DND-41 (cell line): ENCODE data around the gene FOXN1.

Source experiments
- ATAC-seq: fragments of 200-7000 bp; cut with Tn5 transposase; 3 replicates; pipeline ENCODE4 v1.9.1; 2021; ENCODE audit warnings: low read depth; ENCODE audit not compliant: insufficient read depth
- DNase-seq: peaks from one replicate; pipeline ENCODE4 v3.0.0-alpha.2; 2020
- H2AFZ ChIP-seq: 2 replicates; pipeline ENCODE4 v1.6.0; 2012; ENCODE audit warnings: low read depth, low read length
- H3K27ac ChIP-seq: 2 replicates; pipeline ENCODE4 v1.5.1; 2012; ENCODE audit warnings: low read length, inconsistent platforms
- H3K27me3 ChIP-seq: fragments of 200-600 bp; sonication (generic); 2 replicates; pipeline ENCODE4 v1.6.0; 2012; ENCODE audit warnings: low read length, mild to moderate bottlenecking, inconsistent platforms; ENCODE audit not compliant: insufficient read depth, poor library complexity
- H3K36me3 ChIP-seq: 2 replicates; pipeline ENCODE4 v1.5.1; 2012; ENCODE audit warnings: low read length, inconsistent platforms; ENCODE audit not compliant: insufficient read depth
- H3K4me1 ChIP-seq: 2 replicates; pipeline ENCODE4 v1.5.1; 2012; ENCODE audit warnings: mild to moderate bottlenecking, low read length; ENCODE audit not compliant: insufficient read depth
- H3K4me2 ChIP-seq: 2 replicates; pipeline ENCODE4 v1.6.0; 2012; ENCODE audit warnings: mild to moderate bottlenecking, moderate library complexity, low read length, inconsistent platforms; ENCODE audit not compliant: insufficient read depth
- H3K4me3 ChIP-seq, 2 experiments: fragments of 200-600 bp in 1 of 2; shearing (Covaris generic) in 1 of 2; 2 replicates each; pipeline ENCODE4 v1.5.1; 2012 to 2016; ENCODE audit warnings: inconsistent platforms in 2 of 2, low read length in 2 of 2, mild to moderate bottlenecking in 2 of 2, low read depth in 1 of 2, moderate library complexity in 1 of 2
- H3K79me2 ChIP-seq: 2 replicates; pipeline ENCODE4 v1.6.0; 2012; ENCODE audit warnings: low read length, inconsistent platforms; ENCODE audit not compliant: insufficient read depth
- H3K9ac ChIP-seq: 2 replicates; pipeline ENCODE4 v1.6.0; 2012; ENCODE audit warnings: low read depth, mild to moderate bottlenecking, inconsistent platforms, low read length, moderate library complexity
- H3K9me3 ChIP-seq: 2 replicates; pipeline ENCODE4 v1.5.1; 2012; ENCODE audit warnings: low read length, moderate library complexity, mild to moderate bottlenecking, inconsistent platforms; ENCODE audit not compliant: insufficient read depth, severe bottlenecking
- H4K20me1 ChIP-seq: 2 replicates; pipeline ENCODE4 v1.6.0; 2012; ENCODE audit warnings: low read length; ENCODE audit not compliant: insufficient read depth
- CTCF ChIP-seq: IDR thresholded peaks from 2 replicates; pipeline ENCODE4 v1.5.1; 2012; ENCODE audit warnings: borderline replicate concordance, low read length, moderate library complexity, mild to moderate bottlenecking; ENCODE audit not compliant: poor library complexity, severe bottlenecking; ENCODE audit errors: extremely low read depth
- EZH2 ChIP-seq: IDR thresholded peaks from 3 replicates; pipeline ENCODE4 v1.6.1; 2012; ENCODE audit warnings: borderline replicate concordance, low read depth, mild to moderate bottlenecking, moderate library complexity, low read length, inconsistent platforms; ENCODE audit not compliant: severe bottlenecking

FOXN1 gene

GRCh38 chr17:28573040-28573380, 66.9 kb downstream of the FOXN1 start:
- Histone ChIP-seq H2AFZ (no peak overlapping the region), H3K27me3 (no peaks in the 10 kb centered on the region), H3K79me2 (peaks cover 31% of the 10 kb centered on the region), H3K4me1 (peaks cover 35% of the 10 kb centered on the region), H3K4me2 (no peak overlapping the region), H4K20me1 (no peaks in the 10 kb centered on the region; the same call in 1 of the 2 replicates), H3K9ac (0 out of 2 replicates have a peak overlapping the region, but pooled peaks have one; percentile 81), H3K27ac (no peak overlapping the region), H3K36me3 (peaks cover 23% of the 10 kb centered on the region), H3K9me3 (no peaks in the 10 kb centered on the region), H3K4me3 (no peak overlapping the region)
- ATAC-seq (no peak), DNase-seq (no peak)
- no peak for TF ChIP-seq EZH2
- no peak for TF ChIP-seq CTCF

GRCh38 chr17:28573521-28573920, 67.4 kb downstream of the FOXN1 start:
- TF ChIP-seq EZH2: no peak
- no peak for TF ChIP-seq CTCF

GRCh38 chr17:28573966-28574480, 67.9 kb downstream of the FOXN1 start:
- H3K36me3 ChIP-seq: peaks cover 33% of the 10 kb centered on the region
- peaks cover 33% of the 10 kb centered on the region for H3K4me1 ChIP-seq
- H3K9ac ChIP-seq: no peak overlapping the region
- H3K4me2 ChIP-seq: no peak overlapping the region
- H2AFZ ChIP-seq: no peak overlapping the region
- ATAC-seq (no peak), DNase-seq (no peak)
- H3K4me3 ChIP-seq: no peak overlapping the region
- no peak overlapping the region for H3K27ac ChIP-seq
- no peaks in the 10 kb centered on the region for H3K27me3 ChIP-seq
- H4K20me1 ChIP-seq: no peaks in the 10 kb centered on the region; the same call in 1 of the 2 replicates
- H3K79me2 ChIP-seq: peaks cover 28% of the 10 kb centered on the region
- H3K9me3 ChIP-seq: no peaks in the 10 kb centered on the region
- TF ChIP-seq EZH2 (no peak), CTCF (no peak)

More at GRCh38 chr17:28573521-28573920, 67.4 kb downstream of the FOXN1 start:
- DNase-seq: no peak
- no peak overlapping the region for H2AFZ ChIP-seq
- H4K20me1 ChIP-seq: no peaks in the 10 kb centered on the region; the same call in 1 of the 2 replicates
- H3K36me3 ChIP-seq: peaks cover 28% of the 10 kb centered on the region
- H3K4me3 ChIP-seq: no peak overlapping the region
- no peaks in the 10 kb centered on the region for H3K27me3 ChIP-seq
- no peak overlapping the region for H3K4me2 ChIP-seq
- H3K9me3 ChIP-seq: no peaks in the 10 kb centered on the region
- H3K9ac ChIP-seq: no peak overlapping the region
- no peak for ATAC-seq
- H3K4me1 ChIP-seq: peaks cover 35% of the 10 kb centered on the region
- H3K27ac ChIP-seq: no peak overlapping the region
- peaks cover 29% of the 10 kb centered on the region for H3K79me2 ChIP-seq

- peaks cover 28% of the 10 kb centered on the region for H3K4me1 ChIP-seq
- peaks cover 38% of the 10 kb centered on the region for H3K36me3 ChIP-seq
- ATAC-seq (no peak), DNase-seq (no peak)
- no peak for TF ChIP-seq EZH2
- peak; percentile 43 for TF ChIP-seq CTCF
- no peak overlapping the region for H3K4me2 ChIP-seq
- H3K4me3 ChIP-seq: no peak overlapping the region
- no peak overlapping the region for H3K9ac ChIP-seq
- no peaks in the 10 kb centered on the region; the same call in 1 of the 2 replicates for H4K20me1 ChIP-seq
- H3K79me2 ChIP-seq: peaks cover 23% of the 10 kb centered on the region
- no peak overlapping the region for H2AFZ ChIP-seq
- H3K27me3 ChIP-seq: no peaks in the 10 kb centered on the region
- H3K27ac ChIP-seq: no peak overlapping the region
- no peaks in the 10 kb centered on the region for H3K9me3 ChIP-seq
Observed at GRCh38 chr17:28574526-28574925, 68.4 kb downstream of the FOXN1 start.
